NB4 (cell line): ENCODE data around the gene DDX27.

Source experiments
- CTCF ChIP-seq: IDR thresholded peaks from one replicate; pipeline ENCODE4 v1.5.1; 2012; ENCODE audit warnings: low read depth, low read length
- MAX ChIP-seq: IDR thresholded peaks from 2 replicates; pipeline ENCODE4 v1.6.1; 2011; ENCODE audit warnings: low read depth, low read length
- MYC ChIP-seq: IDR thresholded peaks from 2 replicates; pipeline ENCODE4 v1.6.1; 2011; ENCODE audit warnings: low read depth, low read length
- POLR2A ChIP-seq: IDR thresholded peaks from 2 replicates; pipeline ENCODE4 v1.6.1; 2011; ENCODE audit warnings: mild to moderate bottlenecking; ENCODE audit not compliant: insufficient read length; ENCODE audit errors: extremely low read depth

GRCh38 chr20:49174183-49174582 lies 45.0 kb upstream of the DDX27 start:
- no peak for TF ChIP-seq CTCF
- no peak for TF ChIP-seq POLR2A
- TF ChIP-seq MAX = no peak
- TF ChIP-seq MYC = no peak
